Measurements from ENCODE around the gene PCSK6.
A peak's percentile ranks its signal among the peaks of the same experiment; 100 is the strongest.

The PCSK6 gene

DNA sequence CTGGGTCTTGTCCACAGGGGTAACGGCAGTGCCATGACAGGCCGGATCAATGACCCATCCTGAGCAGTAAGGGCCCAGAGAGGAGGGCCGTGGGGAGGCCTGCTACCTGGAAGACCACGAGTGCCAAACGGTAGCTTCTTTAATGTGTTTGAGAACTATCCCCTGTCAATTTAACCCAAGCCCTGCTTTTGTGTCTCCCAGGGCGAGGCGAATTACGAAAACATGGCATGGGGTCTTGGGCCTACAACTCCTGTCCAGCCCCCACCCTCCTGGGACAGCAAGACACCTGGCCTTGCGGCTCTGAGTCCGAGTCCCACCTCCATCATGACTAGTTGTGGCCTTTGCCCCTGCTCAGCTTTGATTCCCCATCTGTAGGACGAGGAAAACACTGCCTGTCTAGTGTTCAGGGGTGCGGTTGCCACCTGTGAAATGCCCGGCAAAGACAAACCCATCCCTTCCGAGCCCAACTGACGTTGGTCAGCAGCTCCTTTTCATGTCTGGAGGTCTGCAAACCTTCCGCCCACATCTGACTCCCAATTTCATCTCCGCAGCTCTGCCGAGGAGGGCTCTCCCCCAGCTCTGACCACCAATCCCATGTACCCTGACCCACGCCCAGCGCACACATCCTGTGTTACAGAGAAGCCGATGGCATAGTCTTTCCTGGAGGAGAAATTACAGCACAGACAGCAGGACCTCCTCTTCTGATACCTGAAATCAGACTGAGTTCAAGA is 165.5 kb downstream of the PCSK6 start:
- DNase-seq: no peak

DNA sequence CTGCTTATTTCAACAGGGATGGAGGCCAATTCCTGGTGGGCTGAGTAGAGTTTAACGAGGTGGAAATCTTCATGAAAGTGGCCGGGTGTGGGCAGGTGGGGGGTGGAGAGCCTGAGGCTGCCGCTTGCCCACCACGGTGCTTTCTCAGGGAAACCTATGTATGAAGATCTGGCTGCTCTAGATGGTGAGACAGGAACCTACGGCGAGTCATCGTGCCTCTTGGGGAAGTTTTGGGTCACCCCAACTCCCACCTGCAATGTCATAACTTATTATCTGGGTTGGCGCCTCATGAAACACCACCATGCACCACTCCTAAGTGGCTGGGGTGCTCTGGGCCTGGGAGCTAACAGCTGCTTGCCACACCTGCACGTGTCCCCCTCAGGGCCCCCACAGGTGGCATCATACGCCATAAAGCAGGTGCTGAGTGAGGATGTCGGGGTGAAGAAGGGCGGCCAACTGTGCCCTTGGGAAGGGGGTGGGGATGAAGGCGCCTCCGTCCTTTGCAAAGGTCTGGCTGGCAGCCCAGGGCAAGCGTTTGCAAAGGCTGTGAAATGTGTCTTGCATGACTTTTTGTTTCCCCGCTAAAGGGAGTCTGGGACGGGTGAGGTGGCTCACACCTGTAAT is 166.5 kb downstream of the PCSK6 start:
- DNase-seq: no peak

DNA sequence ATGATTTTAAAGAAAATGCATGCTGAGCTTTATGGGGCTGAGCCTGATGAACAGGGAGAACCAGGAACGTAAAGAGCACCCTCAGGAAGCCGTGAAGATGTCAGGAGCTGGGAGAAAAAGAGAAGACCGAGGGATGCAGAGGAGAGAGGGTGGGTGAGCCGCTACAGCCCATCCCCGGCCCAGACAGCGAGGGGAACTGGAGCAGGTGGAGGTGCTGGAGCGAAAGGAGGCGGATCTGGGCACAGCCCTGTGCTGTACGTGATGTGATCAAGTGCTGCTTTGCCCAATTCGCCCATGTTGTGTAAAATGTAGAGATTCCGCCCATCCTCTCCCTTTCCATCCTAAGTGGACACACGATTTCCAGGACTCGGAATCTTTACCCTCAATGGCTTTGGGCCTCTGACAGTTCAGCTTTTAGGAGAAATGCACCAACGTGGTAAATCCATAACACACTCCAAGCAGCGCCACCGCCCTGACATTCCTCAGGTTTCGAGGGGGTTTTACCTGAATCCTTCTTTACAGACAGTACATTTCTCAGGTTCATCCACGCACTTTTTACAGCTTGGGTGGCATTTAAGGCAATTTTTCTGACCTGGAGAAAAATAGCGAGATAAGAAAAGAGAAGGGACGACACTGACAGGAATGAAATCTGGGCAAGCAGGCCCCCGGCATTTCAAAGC is 167.4 kb downstream of the PCSK6 start:
- no peak for DNase-seq

DNA sequence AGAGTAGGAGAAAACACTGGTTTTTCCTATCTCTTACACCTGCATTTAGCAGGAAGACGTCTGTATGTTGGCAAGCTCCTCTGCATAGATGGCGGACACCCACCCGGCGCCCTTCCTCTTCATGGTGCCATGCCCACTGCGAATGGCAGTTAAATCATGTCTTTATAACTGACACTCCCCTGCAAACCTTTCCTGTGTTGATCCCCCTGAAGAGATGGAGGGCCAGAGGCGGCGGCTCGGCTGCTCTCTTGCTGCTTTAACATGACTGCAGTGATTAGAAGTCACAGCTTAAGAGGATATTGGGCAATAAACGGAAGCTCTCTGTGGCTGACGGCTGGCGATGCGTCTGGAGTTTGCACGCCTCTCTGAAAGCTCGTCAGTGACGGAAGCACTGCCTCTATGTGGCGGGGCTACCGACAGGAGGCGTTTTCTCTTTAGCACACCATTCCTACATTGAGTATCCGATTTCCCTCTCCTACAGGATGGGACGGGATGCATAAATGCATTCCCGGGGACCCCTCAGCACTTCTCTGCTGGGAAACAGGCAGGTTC is 168.9 kb downstream of the PCSK6 start:
- DNase-seq: peak; percentile 76

DNA sequence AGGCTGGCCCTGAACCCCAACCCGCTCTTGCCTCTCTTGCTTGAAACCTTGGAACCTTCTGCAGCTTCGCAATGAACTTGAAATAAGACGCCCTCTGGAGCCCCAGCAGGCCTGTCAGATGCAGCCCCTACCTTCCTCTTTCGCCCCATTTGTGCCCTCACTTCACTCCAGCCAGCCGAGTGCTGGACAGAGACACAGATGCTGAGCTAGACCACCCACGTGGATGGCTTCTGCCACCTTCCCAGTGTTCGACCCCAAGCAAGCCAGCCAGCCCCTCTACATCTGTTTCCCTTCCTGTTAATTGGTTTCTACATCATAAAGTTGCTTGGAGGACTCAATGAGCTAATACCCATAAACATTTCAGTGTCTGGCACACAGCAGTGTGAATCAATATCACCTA is 170.7 kb downstream of the PCSK6 start:
- no peak for DNase-seq

DNA sequence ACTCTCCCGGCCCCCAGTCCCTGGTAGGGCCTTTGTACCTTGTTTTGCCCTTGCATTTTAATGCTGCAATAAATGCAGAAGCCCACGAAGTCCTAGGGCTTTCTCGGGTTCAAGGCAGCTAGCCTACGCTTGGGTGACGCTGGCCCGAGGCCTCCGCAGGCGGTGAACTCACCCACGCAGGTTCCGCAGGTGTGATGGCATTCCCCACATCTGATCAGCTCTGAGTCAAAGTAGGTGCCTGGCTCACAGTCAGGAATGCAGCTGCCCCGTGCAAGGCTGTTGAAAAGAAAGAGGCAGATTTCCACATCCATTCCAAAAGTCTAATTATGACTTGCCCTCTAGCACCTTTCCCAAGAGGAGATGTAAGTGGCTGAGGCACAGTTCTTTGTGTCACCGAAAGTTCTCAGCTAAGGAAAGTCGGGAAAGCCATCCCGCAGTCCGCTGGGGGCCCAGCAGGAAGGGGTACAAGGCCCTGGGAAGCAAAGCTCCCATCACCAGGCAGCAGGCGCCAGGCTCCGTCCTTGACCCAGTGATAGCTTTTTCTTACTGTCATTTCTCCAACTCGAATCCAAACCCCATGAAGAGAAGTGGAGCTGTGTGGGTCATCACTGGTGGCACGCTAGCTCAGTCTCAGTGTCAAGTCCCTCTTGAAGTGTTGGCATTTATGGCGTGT is 171.2 kb downstream of the PCSK6 start:
- DNase-seq: no peak

DNA sequence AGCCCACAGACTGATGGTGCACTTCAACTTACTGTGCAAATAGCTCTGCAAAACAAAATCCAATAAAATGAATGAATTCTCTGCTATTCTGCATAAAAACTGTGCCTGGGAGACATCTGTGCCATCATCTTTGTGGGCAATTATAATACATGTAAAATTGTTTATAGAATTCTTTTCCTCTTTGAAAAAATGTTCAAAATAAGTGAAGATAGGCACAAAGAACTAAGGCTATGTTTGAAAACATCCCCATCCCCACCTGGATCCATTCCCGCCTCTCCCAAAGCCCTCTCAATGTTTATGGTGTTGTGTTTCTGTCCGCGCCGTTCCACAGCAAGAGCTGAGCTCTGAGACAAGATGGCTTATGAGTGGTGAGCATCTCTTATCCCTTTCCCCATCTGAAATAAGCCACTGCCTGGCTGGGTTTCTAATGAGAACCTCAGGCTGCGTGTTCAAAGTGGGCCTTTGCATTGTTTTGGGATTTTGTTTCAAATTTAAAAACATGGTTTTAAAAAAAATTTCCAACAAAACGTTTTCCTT is 172.1 kb downstream of the PCSK6 start:
- DNase-seq: no peak

DNA sequence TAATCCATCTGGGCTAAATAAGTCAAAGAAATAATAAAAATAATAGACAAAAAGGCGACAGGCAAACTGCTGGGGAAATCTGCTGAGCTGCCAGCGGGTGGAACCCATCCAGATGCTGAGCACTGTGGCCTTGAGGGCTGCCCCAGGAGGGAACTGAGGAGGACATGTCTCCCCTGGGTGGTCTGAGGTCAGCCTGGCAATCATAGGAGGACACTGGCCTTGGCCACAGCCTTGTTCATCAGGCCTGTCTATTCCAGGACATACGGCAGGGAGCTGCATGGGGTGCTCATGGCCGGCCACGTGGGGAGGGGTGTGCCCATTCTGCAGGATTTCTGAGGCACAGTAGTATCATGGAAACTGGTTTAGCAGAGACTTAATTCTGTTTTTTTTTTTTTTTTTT is 173.0 kb downstream of the PCSK6 start:
- no peak for DNase-seq

DNA sequence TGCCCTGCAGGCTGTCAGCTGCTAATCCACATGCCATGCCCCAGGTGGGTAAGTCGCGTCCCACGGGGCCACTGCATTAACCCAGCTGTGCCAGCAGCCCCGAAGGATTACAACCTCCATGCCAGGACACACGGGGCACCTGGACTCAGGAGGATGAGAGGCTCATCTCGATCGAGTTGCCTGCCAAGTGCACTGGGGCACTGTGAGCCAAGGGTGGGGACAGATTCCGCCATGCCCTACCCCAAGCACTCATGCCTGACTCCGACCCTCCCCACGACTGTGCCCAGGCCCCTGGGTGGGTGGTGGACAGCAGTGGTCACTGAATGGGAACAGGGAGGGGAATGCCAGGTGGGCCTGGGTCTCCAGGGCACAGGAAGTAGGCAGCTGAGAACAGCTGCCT is 173.8 kb downstream of the PCSK6 start:
- no peak for DNase-seq

DNA sequence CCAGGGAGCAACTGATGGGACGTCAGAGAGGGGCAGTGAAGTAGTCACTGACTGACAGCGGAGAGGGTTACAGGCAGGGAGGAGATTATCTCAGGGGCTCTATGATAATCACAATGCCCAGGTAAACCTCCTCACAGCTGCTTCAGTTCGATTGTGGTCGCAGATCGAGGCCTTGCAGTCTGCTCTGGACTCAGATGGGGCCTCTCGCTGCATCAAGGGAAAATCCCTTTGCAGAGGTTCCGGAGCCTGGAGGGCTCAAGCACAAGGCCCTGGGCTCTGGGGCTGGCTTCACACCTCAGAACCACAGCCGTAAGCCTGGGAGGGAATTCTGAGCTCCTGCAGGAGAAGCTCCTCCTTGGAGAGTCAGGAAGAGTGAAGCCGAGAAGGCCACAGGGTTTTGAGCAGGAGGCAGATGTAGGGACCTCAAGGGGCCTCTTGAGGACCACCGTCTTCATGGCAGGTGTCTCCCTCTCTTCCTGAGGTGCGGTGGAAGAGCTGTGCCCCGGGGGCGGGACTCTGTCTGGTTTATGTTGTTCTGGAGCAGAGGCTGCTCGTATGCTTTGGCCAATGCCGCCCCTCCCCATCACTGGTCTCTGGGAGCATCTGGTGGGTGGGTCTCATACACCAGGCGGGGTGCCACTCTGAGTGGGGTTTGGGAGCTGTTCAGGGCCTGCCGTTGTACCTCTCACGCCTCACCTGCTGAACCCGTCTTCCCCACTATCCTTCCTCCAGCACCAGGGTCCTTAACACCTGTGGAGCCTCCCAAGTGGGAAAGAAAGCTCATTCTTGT is 175.0 kb downstream of the PCSK6 start:
- no peak for DNase-seq

DNA sequence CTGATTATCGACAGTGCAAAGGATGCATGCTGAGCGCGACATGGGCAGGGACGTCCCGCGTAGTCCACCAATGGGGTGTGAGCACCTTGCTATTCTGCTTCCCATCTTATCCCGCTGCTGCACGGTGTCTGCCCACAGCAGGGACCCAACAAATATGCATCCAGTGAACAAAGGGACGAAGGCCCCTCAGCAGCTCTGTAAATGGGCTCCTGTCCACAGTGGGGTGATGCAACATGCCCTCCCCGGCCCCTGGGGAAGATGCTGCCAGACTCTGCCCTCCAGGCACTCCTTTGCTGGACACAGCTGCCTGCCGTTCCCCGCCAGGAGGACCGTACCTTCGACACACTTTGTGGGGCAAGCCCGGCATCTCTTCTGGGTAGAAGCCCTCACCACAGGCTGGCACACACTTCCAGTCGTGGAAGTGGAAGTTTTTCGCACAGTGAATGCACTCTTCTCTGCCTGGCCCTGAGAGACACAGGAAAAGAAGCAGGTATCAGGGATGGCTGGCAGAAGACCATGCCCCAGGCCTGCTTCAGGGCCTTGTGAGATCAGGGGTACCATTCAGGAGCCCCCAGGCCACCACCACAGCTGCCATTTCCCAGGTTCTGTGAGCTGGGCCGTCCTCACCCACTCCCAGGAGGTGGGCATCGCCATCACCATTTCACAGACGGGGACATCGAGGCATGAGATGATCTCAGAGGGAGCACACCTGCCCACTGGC is 176.3 kb downstream of the PCSK6 start:
- DNase-seq: no peak

DNA sequence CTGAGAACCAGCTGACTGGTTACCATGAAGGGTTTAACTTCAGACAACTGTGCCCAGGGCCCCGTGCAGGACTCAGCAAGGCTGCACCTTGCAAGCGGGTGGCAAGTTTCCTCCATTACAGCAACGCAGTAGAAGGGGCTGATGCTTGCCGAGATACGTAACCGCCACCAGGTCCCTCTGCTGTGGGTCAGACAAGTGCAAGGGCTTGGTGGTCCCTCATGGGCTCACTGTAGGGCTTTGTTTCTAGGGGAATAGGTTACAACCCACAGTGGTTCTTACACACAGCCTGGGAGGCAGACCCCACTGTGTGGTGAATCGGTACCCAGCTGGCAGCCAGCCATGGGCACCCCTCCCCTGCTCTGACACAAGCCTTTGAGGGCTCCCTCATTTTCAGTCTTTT is 179.0 kb downstream of the PCSK6 start:
- no peak for DNase-seq

DNA sequence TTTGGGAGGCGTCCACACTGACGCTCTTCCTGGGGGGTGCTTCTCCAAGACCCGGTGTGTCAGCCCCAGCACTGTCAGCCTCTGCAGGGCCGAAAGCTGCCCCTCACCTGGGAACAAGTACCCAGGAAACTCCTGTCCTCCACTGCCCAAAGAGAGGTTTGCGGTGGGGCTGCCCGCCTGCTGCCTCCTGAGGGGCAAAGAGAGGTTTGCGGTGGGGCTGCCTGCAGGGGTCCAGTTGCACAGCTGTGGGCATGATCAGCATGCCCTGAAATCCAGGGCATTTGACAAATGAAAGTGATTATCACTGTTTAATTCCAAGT is 179.4 kb downstream of the PCSK6 start:
- no peak for DNase-seq

DNA sequence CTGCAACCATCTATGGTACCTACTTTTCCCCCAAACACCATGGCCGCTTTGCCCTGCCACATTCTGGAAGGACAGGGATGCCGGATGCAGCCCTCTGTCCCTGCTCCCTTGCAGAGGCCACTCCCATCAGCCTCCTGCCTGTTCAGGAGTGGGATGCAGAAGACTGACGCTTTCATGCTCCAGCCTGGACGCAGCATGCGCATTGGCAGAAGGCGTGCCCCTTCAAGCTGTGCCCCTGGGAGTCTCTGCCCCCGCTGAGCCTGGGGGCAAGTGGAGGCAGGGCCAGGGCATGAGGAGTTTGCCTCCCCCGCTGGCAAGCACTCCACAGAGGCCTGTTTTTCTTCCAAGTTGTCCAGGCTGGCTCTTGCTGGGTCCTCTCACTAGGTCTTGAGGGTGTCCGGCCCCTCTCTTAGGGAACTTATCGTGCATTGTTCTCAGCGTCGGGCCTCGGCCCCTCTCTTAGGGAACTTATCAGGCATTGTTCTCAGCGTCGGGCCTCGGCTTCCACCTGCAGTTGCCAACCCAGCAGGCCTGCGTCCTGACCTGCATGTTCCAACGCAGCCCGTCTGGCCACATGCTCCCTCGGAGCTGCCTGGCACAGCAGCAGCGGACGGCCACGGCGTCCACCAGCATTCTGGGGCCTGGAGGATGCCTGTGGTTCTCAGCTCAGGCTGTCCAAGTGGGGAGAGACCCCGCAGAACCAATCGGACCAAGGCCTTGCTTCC is 179.9 kb downstream of the PCSK6 start:
- DNase-seq: no peak

DNA sequence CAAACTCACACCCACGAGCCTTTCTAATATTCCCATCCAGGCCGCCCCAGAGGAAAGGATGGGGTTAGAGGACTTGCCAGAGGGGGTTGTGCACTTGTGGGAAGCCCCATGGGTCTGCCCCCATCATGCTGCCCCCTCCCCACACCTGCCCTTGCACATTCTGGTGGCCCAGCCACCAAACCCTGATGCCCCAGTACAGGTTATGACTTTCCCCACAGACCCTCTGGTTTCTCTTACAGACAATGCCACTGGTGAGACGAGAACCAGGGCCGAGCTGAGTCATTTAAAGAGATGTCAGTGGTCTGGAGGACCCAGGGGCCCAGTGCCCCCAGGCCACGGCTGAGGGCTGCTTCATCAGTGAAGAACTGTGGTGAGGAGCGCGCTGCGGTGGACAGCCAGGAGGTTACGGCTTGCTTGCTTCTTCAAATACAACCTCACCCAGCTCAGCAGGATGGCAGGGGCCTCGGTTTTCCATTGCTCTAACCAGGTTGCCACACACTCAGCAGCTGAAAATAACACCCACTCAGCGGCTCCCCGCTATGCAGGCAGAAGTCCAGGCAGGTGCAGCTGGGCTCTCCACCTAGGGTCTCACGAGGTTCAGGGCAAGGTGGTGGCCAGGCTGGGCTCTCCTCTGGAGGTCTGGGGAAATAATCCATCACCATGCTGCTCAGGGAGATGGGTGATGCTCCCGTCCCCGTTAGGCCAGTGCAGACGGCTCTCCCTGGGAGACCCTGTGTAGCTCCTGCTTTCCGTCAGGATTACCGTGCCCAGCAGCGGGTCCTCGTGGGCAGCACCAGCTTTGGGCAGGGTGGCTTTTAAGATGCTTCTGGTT is 180.7 kb downstream of the PCSK6 start:
- DNase-seq: no peak

DNA sequence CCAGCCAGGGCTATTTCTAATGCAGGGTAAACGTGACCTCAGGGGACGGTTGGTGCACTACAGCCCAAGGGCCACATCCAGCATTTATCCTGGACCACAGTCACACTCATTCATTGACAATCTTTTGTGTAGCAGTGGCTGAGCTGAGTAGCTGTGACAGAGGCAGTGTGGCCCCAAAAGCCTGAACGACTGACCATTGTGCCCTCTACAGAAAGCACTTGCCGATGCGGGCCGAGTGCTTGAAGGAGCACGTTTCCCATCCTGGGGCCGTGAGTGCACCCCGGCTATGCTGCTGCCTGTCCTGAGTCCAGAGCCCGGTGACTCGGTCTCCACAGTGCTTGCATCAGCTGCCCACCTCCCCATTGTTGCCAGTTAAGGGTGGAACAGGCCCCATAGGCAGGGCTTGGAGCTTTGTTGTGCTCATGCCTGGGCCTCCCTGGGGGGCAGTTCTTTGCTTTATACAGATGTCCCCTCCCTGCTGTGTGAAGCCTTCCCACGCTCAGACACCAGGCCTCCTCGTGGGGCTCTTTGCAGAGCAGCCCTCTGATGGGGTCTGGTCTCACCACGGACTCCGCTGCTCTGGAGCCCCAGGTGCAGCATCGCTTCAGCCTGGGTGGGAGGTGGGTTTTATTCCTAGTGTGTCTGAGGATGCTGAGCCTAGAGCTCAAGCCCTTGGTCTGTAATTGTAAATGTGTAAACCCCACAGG is 181.5 kb downstream of the PCSK6 start:
- DNase-seq: no peak

DNA sequence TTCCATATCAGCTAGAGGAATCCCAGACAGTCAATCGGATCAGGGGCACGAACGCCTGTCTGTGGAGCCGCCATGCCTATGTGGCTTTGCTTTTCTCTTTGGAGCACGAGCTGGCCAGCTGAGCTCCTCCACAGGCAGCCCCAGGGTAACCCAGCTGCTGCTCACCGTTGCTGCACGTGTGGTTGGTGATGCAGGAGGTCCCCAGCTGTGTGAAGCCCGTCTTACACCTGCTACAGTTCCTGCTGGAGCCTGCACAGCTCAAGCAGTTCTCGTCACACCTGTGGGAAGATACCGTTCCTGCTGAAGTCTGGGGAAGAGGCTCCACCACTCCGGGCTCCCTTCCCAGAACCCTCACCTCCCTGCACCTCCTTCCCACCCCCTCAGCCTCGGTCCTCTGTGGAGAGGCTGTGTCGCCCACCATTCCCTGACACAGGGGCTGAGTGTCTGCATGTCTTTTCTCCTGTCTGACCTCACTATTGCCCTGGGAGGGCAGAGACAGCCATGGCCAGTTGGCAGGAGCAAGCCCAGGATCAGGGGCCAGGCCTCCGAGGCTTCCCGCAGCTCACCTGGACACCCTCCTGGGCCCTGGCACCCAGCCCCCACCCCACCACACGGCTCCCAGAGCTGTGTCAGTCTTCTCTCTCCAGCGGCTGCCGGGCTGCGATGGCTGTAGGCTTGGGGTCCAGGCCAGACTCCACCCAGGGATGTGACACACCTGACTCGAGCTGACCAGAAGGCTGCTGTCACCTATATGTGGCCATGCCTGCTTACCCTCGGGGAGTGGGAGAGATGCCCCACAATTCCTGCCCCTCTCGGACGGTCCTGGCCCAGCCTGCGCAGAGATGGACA is 182.2 kb downstream of the PCSK6 start:
- no peak for DNase-seq

DNA sequence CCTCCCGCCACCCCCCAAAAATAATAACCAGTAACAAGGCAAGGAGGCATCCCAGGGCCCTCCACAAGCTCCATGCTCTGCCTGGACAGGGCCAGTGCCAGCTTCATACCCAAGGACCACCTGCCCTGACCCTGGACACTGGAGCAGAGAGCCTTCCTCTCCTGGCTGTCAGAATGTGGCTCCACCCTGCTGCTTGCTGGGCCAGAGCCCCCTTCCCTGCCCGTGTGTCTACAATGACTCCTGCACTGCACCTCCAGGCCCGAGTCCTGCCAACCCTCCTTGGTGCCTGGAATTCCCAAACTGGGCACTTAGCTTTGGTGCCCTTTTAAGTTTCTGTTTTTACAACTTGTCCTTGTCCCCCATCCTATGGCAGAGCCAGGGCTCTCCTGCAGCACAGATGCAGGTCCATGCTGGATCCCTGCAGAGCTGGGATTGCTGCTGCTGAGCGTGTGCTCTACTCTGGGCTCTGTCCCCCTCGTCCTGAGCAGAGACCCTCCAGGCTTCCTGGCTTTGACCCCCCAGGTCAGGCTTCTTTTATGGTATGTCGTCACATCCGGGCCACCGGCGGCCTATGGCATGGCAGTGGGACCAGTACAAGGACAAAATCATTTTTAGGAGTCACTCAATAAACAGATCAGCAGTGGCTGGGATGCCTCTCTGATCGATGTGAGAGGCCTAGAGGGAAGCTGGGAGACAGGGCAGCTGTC is 183.0 kb downstream of the PCSK6 start:
- DNase-seq: no peak

Measured in fibroblast of skin of right quadriceps (primary cell).